ENCODE measurements around the gene PEAR1. TPM values are rescaled to one million over a fixed set of nuclear protein-coding genes. Genes with fewer than 3 reads are reported as not detected.

Gene PEAR1
- polyA plus RNA-seq, 3 donors = not detected

DNA sequence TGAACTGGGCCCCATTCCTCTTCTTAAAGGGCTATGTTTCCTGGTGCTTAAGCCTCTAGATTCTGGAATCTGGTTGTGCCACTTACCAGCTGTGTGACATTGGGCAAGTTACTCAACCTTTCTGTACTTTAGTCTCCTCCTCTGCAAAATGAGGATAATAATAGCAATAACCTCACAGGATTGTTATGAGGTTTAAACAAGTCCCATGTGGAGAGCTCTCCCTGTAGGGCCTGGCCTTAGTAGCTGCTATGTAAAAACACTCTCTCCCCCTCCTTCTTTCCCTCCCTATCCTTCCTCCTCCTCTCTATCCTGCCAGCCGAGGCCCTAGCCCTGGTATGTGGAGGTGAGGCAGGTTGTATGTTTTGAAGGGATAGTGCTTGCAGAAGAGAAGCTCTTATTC is 8.2 kb upstream of the PEAR1 start:
- Mint-ChIP-seq H3K27me3 (ENCODE audit: low read depth in 3 of 3) (peaks cover 26 to 42% (median 27%) of the 10 kb centered on the region in 3 donors), H3K9me3 (no peaks in the 10 kb centered on the region), H3K4me1 (peaks cover 4% of the 10 kb centered on the region), H3K4me3 (no peak overlapping the region), H3K36me3 (no peaks in the 10 kb centered on the region), H3K27ac (no peak overlapping the region)
- no peaks in the 10 kb centered on the region for H4K20me1 ChIP-seq (ENCODE audit: insufficient read depth, low read length)
- H3K4me1 ChIP-seq (ENCODE audit: control insufficient read depth in 1 of 2, insufficient read depth in 2 of 2, low read length in 2 of 2) = no peaks in the 10 kb centered on the region
- H2AFZ ChIP-seq (ENCODE audit: insufficient read depth, low read depth, low read length, poor library complexity, severe bottlenecking) = no peak overlapping the region
- H3K36me3 ChIP-seq (replicated peaks in 1 of 2; ENCODE audit: control insufficient read depth in 1 of 2, insufficient read depth in 2 of 2, low read length in 2 of 2) = no peaks in the 10 kb centered on the region
- H3K9me3 ChIP-seq (replicated peaks in 1 of 2; ENCODE audit: control insufficient read depth in 1 of 2, insufficient read depth in 1 of 2, low read length in 2 of 2) = no peaks in the 10 kb centered on the region
- TF ChIP-seq, protein P1, sequence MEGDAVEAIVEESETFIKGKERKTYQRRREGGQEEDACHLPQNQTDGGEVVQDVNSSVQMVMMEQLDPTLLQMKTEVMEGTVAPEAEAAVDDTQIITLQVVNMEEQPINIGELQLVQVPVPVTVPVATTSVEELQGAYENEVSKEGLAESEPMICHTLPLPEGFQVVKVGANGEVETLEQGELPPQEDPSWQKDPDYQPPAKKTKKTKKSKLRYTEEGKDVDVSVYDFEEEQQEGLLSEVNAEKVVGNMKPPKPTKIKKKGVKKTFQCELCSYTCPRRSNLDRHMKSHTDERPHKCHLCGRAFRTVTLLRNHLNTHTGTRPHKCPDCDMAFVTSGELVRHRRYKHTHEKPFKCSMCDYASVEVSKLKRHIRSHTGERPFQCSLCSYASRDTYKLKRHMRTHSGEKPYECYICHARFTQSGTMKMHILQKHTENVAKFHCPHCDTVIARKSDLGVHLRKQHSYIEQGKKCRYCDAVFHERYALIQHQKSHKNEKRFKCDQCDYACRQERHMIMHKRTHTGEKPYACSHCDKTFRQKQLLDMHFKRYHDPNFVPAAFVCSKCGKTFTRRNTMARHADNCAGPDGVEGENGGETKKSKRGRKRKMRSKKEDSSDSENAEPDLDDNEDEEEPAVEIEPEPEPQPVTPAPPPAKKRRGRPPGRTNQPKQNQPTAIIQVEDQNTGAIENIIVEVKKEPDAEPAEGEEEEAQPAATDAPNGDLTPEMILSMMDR (IDR thresholded peaks at IDR 0.05) = no peak
- intact Hi-C loops (cut with micrococcal nuclease) = loop anchor here in 1 of 2 donors (10.0 kb wide), 1 partner anchor 191 kb away; no protein-coding TSS in a partner anchor
- H3K4me3 ChIP-seq (replicated peaks in 1 of 3; ENCODE audit: low read depth in 2 of 3, low read length in 3 of 3) = no peak overlapping the region
- H3K4me2 ChIP-seq (replicated peaks; ENCODE audit: extremely low read depth, low read length, poor library complexity, severe bottlenecking) = no peak overlapping the region
- no peaks in the 10 kb centered on the region for H3K79me2 ChIP-seq (ENCODE audit: insufficient read depth, low read length)
- no peak for DNase-seq
- H3K27ac ChIP-seq (ENCODE audit: low read depth in 1 of 2, low read length in 2 of 2) = no peak overlapping the region
- peaks cover 0 to 7% of the 10 kb centered on the region in 2 donors for H3K27me3 ChIP-seq (ENCODE audit: control insufficient read depth in 2 of 2, insufficient read depth in 2 of 2, low read length in 2 of 2)
- no CpG with 5 or more reads among the region's 1 CpG for WGBS (ENCODE audit: insufficient coverage)
- no peak overlapping the region for H3K9ac ChIP-seq (ENCODE audit: insufficient read depth, low read length, poor library complexity, severe bottlenecking)

- intact Hi-C loops (cut with micrococcal nuclease) = loop anchor here in 1 of 2 donors (10.0 kb wide), 1 partner anchor 191 kb away; no protein-coding TSS in a partner anchor
- no peak overlapping the region for H3K4me3 ChIP-seq (replicated peaks in 1 of 3; ENCODE audit: low read depth in 2 of 3, low read length in 3 of 3)
- DNase-seq = no peak
- TF ChIP-seq, protein P1 (IDR thresholded peaks at IDR 0.05) = no peak
- Mint-ChIP-seq H3K9me3 (no peaks in the 10 kb centered on the region), H3K36me3 (no peaks in the 10 kb centered on the region), H3K27ac (no peak overlapping the region), H3K27me3 (ENCODE audit: low read depth in 3 of 3) (peaks cover 28 to 46% (median 31%) of the 10 kb centered on the region in 3 donors), H3K4me1 (peaks cover 4% of the 10 kb centered on the region), H3K4me3 (peak overlapping the region in 1 of 2 donors; percentile 28)
- H2AFZ ChIP-seq (ENCODE audit: insufficient read depth, low read depth, low read length, poor library complexity, severe bottlenecking) = no peak overlapping the region
- H3K9ac ChIP-seq (ENCODE audit: insufficient read depth, low read length, poor library complexity, severe bottlenecking) = no peak overlapping the region
- H3K27ac ChIP-seq (ENCODE audit: low read depth in 1 of 2, low read length in 2 of 2) = no peak overlapping the region
- no peaks in the 10 kb centered on the region for H3K4me1 ChIP-seq (ENCODE audit: control insufficient read depth in 1 of 2, insufficient read depth in 2 of 2, low read length in 2 of 2)
- 62% methylated on average over 5 of the region's 13 CpGs for WGBS (ENCODE audit: insufficient coverage)
- no peak overlapping the region for H3K4me2 ChIP-seq (replicated peaks; ENCODE audit: extremely low read depth, low read length, poor library complexity, severe bottlenecking)
- H3K36me3 ChIP-seq (replicated peaks in 1 of 2; ENCODE audit: control insufficient read depth in 1 of 2, insufficient read depth in 2 of 2, low read length in 2 of 2) = no peaks in the 10 kb centered on the region
- H4K20me1 ChIP-seq (ENCODE audit: insufficient read depth, low read length) = no peaks in the 10 kb centered on the region
- H3K9me3 ChIP-seq (replicated peaks in 1 of 2; ENCODE audit: control insufficient read depth in 1 of 2, insufficient read depth in 1 of 2, low read length in 2 of 2) = no peaks in the 10 kb centered on the region
- H3K79me2 ChIP-seq (ENCODE audit: insufficient read depth, low read length) = no peaks in the 10 kb centered on the region
- H3K27me3 ChIP-seq (ENCODE audit: control insufficient read depth in 2 of 2, insufficient read depth in 2 of 2, low read length in 2 of 2) = peaks cover 0 to 12% of the 10 kb centered on the region in 2 donors
These were observed 7.6 kb upstream of the PEAR1 start for GRCh38 chr1:156885880-156886355.

Measured in CD14-positive monocyte (primary cell).